Liver (tissue), 3 donors: ENCODE measurements around the gene BPIFB3.

ENCODE experiments used
- ATF3 ChIP-seq: IDR thresholded peaks from 2 replicates; pipeline ENCODE4 v1.6.1; 2016; ENCODE audit warnings: antibody characterized with exemption
- CTCF ChIP-seq: fragments of 150-350 bp; IDR thresholded peaks from 2 replicates; pipeline ENCODE4 v1.5.1; 2017; ENCODE audit warnings: improper control_type of control experiment, low read depth, low read length; ENCODE audit not compliant: missing input control
- GABPA ChIP-seq, 2 donors: IDR thresholded peaks in 1 of 2; conservative IDR thresholded peaks in 1 of 2; 2 replicates each; pipeline ENCODE4 v1.6.1; 2016; ENCODE audit warnings: antibody characterized with exemption in 2 of 2, mild to moderate bottlenecking in 1 of 2, moderate library complexity in 1 of 2
- JUND ChIP-seq, 2 donors: IDR thresholded peaks; 2 replicates each; pipeline ENCODE4 v1.6.1; 2016; ENCODE audit warnings: antibody characterized with exemption in 2 of 2
- MAX ChIP-seq: IDR thresholded peaks from 2 replicates; pipeline ENCODE4 v1.6.1; 2016; ENCODE audit warnings: antibody characterized with exemption
- RAD21 ChIP-seq, 2 donors: IDR thresholded peaks; 2 replicates each; pipeline ENCODE4 v1.6.1; 2016; ENCODE audit warnings: antibody characterized with exemption in 2 of 2, mild to moderate bottlenecking in 2 of 2
- REST ChIP-seq: IDR thresholded peaks from 2 replicates; pipeline ENCODE4 v1.6.1; 2016; ENCODE audit warnings: antibody characterized with exemption, mild to moderate bottlenecking
- TAF1 ChIP-seq: conservative IDR thresholded peaks from 2 replicates; pipeline ENCODE4 v1.6.1; 2016; ENCODE audit warnings: antibody characterized with exemption, mild to moderate bottlenecking
- donor health status: healthy.
- donor health status: healthy.

GRCh38 chr20:33030076-33030475 lies 23.6 kb upstream of the BPIFB3 start:
- no peak for TF ChIP-seq CTCF
- TF ChIP-seq RAD21 (IDR thresholded peaks at IDR 0.05), result no peak
- no peak for TF ChIP-seq GABPA (IDR thresholded peaks at IDR 0.05 in 1 of 2, conservative IDR thresholded peaks at IDR 0.05 in 1 of 2)
- no peak for TF ChIP-seq MAX
- TF ChIP-seq JUND (IDR thresholded peaks at IDR 0.05), result no peak
- no peak for TF ChIP-seq REST
- TF ChIP-seq TAF1, result no peak
- no peak for TF ChIP-seq ATF3
